Right lobe of liver (tissue), 4 donors: Measurements from ENCODE around the gene MTMR4.

ENCODE experiments used
- POLR2A ChIP-seq: fragments of 450-650 bp; IDR thresholded peaks from one replicate; pipeline ENCODE4 v1.6.1; 2017; ENCODE audit warnings: antibody characterized with exemption, mild to moderate bottlenecking
- TF ChIP-seq, protein P1 (sequence below), 4 donors: fragments of 200-600 bp in 3 of 4; fragments of 450-650 bp in 1 of 4; IDR thresholded peaks; one replicate each; pipeline versions ENCODE4 v1.5.1 to v1.8.0; 2016 to 2022; ENCODE audit warnings: antibody characterized with exemption in 4 of 4, mild to moderate bottlenecking in 2 of 4
- donor health status: DM: no; HTN: no; CAD: no.
- donor health status: DM: no; HTN: no; CAD: no.
- donor health status: DM: no; HTN: yes; CAD: no.

GRCh38 chr17:58520843-58521430 lies 6.5 kb upstream of the MTMR4 start:
- TF ChIP-seq, protein P1, sequence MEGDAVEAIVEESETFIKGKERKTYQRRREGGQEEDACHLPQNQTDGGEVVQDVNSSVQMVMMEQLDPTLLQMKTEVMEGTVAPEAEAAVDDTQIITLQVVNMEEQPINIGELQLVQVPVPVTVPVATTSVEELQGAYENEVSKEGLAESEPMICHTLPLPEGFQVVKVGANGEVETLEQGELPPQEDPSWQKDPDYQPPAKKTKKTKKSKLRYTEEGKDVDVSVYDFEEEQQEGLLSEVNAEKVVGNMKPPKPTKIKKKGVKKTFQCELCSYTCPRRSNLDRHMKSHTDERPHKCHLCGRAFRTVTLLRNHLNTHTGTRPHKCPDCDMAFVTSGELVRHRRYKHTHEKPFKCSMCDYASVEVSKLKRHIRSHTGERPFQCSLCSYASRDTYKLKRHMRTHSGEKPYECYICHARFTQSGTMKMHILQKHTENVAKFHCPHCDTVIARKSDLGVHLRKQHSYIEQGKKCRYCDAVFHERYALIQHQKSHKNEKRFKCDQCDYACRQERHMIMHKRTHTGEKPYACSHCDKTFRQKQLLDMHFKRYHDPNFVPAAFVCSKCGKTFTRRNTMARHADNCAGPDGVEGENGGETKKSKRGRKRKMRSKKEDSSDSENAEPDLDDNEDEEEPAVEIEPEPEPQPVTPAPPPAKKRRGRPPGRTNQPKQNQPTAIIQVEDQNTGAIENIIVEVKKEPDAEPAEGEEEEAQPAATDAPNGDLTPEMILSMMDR (IDR thresholded peaks at IDR 0.05): peak; percentile 18 to 26 (median 22)
- TF ChIP-seq POLR2A: no peak
